HG03097 (cell line): ENCODE results near the gene ARAP3.

Experiments used
- ATAC-seq: cut with Tn5 transposase; IDR thresholded peaks from one replicate; pipeline ENCODE4 v1.9.1; 2021; ENCODE audit not compliant: unreplicated experiment, low FRiP score

ARAP3 gene

DNA sequence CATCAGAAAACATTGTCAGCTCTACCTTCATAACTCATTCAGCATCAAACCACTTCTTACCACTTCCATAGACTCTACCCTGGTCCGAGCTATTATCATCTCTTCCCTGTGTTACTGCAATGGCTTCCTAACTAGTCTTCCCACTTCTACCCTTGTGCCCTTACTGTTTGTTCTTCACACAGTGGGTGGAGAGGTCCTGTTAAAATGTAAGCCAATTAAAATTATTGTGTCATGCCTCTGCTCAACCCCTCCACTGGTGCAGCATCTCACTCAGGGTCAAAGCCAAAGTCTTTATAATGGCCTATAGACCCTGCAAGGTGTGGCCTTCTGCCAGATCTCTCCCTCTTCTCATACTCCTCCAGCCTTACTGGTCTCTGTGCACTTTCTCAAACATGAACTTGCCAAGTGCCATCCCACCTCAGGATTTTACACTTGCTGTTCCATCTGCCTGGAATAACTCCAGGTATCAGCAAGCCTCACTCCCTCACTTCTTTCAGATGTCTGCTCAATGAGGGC is 22.8 kb upstream of the ARAP3 start:
- no peak for ATAC-seq

DNA sequence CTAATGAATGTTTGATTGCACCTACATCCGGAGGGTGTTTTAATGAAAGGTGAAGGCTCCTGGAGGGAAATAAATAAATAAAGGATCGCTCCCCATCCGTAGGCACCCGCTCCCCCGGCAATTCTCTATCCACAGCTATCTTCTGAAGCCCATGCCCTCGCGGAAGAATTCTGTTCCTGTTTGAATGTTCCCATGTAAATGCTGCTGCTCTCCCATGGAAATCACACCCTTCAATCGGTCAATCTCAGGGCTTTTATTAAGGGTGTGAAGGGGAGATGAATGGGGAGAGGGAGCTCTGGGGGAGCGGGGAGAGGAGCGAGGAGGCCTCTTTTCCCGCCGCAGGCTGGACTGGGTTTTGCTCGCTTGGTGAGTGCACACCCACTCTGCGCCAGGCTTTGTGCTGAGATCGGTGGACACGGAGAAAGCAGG is 21.1 kb upstream of the ARAP3 start:
- ATAC-seq = no peak

GRCh38 chr5:141701360-141702119 is 19.5 kb upstream of the ARAP3 start:
- no peak for ATAC-seq

- ATAC-seq = no peak
These were observed 15.6 kb upstream of the ARAP3 start for GRCh38 chr5:141697586-141697985.

- ATAC-seq = no peak
These were observed 14.4 kb upstream of the ARAP3 start for GRCh38 chr5:141696431-141696830.

DNA sequence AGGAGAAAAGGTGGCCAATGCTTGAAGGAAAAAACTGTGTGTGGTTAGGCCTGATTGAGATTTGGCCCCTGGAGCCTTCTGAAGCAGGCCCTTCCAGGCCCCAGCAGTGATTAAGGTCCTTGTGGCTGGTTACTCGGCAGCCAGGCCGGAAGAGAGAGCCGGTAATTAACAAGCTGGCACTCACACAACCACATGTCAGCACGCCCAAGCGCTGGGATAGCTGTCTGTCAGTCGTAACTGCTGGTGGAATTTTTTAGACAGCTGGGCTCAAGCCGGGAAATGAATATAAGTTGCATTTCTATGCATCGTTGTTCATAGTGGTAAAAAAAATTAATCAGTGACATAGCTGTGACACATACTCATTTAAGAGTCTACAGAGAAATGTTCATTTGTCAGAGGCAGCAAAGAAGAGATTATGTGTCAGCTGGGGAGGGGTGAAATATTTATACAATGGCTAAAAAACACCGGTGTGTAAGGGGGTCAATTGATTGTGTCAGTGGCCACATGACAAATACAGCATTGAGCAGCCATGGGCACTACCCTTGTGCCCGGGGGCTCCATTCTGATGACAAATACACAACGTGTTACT is 13.7 kb upstream of the ARAP3 start:
- no peak for ATAC-seq

GRCh38 chr5:141694479-141694878 is 12.4 kb upstream of the ARAP3 start:
- ATAC-seq = no peak

GRCh38 chr5:141692919-141693725 is 11.1 kb upstream of the ARAP3 start:
- no peak for ATAC-seq

GRCh38 chr5:141692533-141692888 is 10.5 kb upstream of the ARAP3 start:
- ATAC-seq = no peak

- ATAC-seq = peak; percentile 80
These were observed 10.0 kb upstream of the ARAP3 start for GRCh38 chr5:141691867-141692532.

DNA sequence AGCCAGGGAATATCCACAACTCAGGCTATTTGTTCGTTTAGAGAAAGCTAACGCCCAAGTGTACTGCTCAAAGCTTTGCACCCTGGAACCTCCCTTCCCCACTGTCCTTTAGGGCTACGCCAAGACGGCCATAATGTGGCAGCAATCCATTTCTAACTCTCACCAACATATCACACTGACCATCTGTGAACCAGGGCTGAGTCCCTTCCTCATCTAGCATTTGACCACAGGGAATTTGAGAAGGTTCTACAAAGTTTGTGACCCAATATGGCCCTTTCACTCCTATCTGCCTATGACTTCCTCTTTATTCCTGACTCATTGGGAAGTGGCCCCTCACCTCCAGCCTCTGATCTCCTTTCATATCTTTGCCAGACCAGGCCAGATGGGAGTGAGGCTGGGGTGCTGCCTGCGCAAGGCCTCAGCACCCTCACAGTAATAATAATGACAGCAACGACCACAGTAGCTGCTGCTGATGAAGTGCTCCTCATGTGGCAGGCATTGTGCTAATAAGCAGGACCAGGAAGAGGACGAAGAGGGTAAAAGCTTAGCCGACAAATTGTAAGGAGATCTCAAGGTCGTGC is 9.3 kb upstream of the ARAP3 start:
- ATAC-seq = no peak

DNA sequence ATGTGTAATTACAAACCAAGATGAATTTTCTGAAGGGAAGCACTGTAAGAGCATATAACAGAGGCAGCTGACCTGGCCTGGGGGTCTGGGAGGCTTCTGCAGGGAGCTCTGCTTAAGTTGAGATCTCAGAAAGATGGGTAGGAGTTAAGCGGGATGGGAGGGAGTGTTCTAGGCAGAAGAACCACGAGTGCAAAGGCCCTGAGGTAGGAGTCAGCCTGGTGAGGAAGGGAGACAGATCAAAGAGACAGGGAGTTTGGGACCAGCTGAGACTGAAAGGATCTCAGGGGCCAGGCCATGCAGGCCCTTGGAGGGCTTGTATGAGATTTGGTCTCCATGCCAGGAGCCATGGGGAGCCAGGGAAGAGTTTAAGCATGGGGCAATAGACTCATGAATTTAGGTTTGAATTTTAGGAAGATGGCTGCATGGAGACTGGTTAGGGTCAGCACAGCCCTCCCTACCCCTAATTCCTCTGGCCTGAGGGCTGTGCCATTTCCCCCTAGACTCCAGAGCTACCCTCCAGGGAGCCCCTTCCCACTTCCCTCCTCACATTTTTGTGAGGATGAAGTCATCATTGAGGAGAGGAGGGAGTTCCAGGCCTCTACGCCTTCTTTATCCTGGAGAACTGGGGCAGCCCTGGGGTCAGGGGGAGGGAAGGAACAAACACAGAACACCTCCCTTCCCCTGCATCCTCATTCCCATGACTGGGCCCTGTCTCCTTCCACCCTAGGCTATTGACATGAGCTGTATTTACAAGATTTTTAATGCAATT is 4.8 kb upstream of the ARAP3 start:
- no peak for ATAC-seq

GRCh38 chr5:141685591-141685990 is 3.6 kb upstream of the ARAP3 start:
- ATAC-seq = no peak

DNA sequence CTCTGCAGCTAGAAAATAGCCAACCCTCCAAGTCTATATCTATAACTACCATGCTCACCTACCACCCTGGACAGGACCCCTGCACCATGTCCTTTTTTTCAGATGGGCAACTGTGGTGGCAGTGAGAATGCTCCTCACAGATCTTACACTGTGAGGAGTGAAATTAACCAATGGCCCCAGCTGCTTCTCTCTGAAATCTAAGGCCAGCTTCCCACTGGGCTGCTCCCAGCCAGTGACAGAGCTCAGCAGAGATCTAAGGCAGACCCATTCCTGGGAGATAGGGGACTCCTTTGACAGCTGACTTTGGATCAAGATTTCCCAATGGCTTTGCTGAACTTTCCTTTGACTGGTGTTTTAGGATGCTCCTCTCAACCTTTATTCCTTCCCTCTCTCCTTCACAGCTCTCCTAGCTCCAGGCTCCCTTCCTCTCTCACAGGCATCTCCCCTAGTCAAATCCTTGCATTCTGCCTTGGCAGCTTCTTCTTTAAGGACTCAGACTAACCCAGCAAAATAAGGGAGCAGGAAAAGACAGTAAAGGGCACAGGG is 1.6 kb upstream of the ARAP3 start:
- no peak for ATAC-seq

DNA sequence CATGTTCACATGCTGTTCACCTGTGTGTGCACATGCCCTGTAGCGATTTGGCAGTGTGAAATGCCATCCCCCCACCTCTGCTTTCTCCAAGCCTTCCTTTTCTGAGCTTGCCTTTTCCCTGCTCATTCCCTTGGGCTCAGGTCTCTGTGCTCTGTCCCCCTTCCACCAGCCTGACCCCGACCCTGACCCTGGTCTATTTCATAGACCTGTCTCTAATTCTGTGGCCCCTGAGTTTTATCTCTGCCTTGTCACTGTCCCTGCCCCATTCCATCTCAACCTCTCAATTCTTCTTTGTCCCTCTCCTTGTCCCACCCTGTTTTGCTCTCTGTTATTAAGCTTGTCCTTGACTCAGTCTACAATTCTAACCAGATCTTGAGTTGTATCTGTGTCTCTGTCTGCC is 735 bp downstream of the ARAP3 start:
- ATAC-seq = no peak

DNA sequence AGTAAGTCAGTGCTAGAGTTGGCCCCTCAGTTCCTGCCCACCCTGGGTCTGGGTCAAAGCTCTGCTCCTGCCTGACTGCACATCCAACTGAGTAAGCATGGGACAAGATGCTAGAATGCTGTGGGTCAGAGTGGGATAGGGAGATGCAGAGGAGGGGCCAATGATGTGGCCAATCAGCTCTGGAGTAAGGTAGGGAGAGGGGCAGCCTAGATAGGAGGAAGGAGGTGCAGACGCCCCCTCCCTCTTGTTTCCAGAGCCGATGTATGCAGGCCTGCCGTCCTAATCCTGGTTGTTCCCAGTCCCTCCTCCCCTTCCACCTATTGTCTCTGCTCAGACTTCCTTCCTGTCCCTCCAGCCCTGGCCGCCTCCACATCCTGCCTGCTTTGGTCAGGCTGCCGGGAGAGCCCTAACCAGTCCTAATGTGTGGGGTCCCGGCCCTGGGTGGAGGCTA is 1.3 kb downstream of the ARAP3 start:
- no peak for ATAC-seq

DNA sequence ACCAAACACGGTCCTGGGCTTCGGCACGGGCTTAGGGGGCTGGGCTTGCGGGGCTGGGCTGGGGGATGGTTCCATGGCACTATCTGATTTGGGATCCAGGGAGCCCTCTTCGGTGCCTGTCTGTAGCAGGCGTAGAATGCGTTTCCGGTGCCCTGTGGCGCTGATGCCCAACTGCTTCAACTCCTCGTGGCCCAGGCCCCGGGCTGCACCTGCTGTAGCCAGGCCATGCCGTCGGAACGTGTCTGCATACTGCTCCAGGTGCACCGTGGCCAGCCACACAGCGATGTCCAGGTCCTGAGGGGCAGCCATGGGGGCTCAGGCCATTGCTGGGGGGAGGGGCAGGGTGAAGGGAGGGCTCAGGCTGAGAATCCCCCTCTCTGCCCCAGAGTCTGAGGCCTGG is 1.9 kb downstream of the ARAP3 start:
- ATAC-seq = no peak

DNA sequence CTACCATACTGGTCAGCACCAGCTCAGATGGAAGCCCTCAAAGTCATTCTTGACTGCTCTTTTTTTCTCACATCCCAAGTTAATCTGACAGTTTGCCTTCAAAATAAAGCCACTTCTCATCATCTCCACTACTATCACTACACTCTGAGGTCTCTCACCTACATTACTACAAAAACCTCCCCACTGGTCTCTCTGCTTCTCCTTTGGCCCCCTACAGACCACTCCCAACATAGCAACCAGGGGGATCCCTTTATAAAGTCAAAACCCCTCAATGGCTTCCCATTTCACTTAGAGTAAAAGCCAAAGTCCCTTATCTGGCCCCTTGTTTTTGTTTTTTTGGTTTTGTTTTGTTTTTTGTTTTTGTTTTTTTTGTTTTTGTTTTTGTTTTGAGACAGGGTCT is 4.6 kb downstream of the ARAP3 start:
- no peak for ATAC-seq

GRCh38 chr5:141675672-141676071 is 6.4 kb downstream of the ARAP3 start:
- no peak for ATAC-seq
